ENCODE results near the gene GLDC. TPM values are rescaled to one million over a fixed set of nuclear protein-coding genes. Genes with fewer than 3 reads are reported as not detected.

GLDC gene
- total and polyA plus RNA-seq, 10 of the 15 experiments (the other 5 are each of a cell fraction or from before 2014, with no cell fraction given), result 33.1 to 165 (median 114) TPM

- peak; percentile 38 for ATAC-seq
- TF ChIP-seq ATF2 (IDR thresholded peaks at IDR 0.05; ENCODE audit: low read length) (no peak), JUND (IDR thresholded peaks at IDR 0.05; ENCODE audit: low read depth, low read length) (no peak), E4F1 (IDR thresholded peaks at IDR 0.05; ENCODE audit: borderline replicate concordance, partially characterized antibody) (no peak), CHD4 (IDR thresholded peaks at IDR 0.05) (no peak), HCFC1 (IDR thresholded peaks at IDR 0.05; ENCODE audit: low read length) (no peak), SUPT20H (IDR thresholded peaks at IDR 0.05; ENCODE audit: borderline replicate concordance, control insufficient read depth, low read depth, low read length) (no peak), KAT2A (conservative IDR thresholded peaks at IDR 0.05; ENCODE audit: control insufficient read depth, low read depth, low read length) (no peak), WRNIP1 (IDR thresholded peaks at IDR 0.05; ENCODE audit: borderline replicate concordance, low read depth, low read length) (no peak), JUNB (IDR thresholded peaks at IDR 0.05) (0 out of 2 replicates have a peak, but pooled peaks have one; percentile 4), PAX5 (IDR thresholded peaks at IDR 0.05; ENCODE audit: borderline replicate concordance, low read depth, low read length) (no peak), CBX5 (IDR thresholded peaks at IDR 0.05; ENCODE audit: low read depth) (no peak), MXI1 (IDR thresholded peaks at IDR 0.05; ENCODE audit: low read depth, low read length) (no peak), EGR1 (IDR thresholded peaks at IDR 0.05; ENCODE audit: borderline replicate concordance in 1 of 2, low read depth in 2 of 2, low read length in 2 of 2) (no peak), NBN (IDR thresholded peaks at IDR 0.05) (0 out of 2 replicates have a peak, but pooled peaks have one; percentile 9), NR2C2 (IDR thresholded peaks at IDR 0.05; ENCODE audit: borderline replicate concordance, control insufficient read depth, insufficient read length, low read depth) (no peak), POLR2AphosphoS2 (IDR thresholded peaks at IDR 0.05; ENCODE audit: low read depth, low read length) (no peak), TCF3 (IDR thresholded peaks at IDR 0.05; ENCODE audit: borderline replicate concordance, insufficient read depth, low read depth, low read length) (no peak), BACH1 (IDR thresholded peaks at IDR 0.05; ENCODE audit: borderline replicate concordance) (no peak), SIX5 (IDR thresholded peaks at IDR 0.05; ENCODE audit: low read depth, low read length, severe bottlenecking) (no peak), NFIC (IDR thresholded peaks at IDR 0.05; ENCODE audit: low read depth, low read length) (peak; percentile 40; the same call in 1 of the 2 replicates)
These were observed 14.4 kb downstream of the GLDC start for GRCh38 chr9:6631207-6631512.

More at GRCh38 chr9:6631207-6631512, 14.4 kb downstream of the GLDC start:
- CTCF ChIA-PET, result interaction anchor here (0.7 to 4.0 kb wide), 3 partner anchors 11 to 42 kb away, joined by 3 to 19 read pairs (median 4); no protein-coding TSS in a partner anchor
- RAD21 ChIA-PET (ENCODE audit: unreplicated experiment), result interaction anchor here (0.8 to 8.2 kb wide), 9 partner anchors 10 to 57 kb away, joined by 3 to 59 read pairs (median 4); no protein-coding TSS in a partner anchor
- Histone ChIP-seq H3K79me2 (ENCODE audit: control insufficient read depth, insufficient read depth, low read length) (peaks cover 14% of the 10 kb centered on the region), H3K9me3 (replicated peaks; ENCODE audit: control insufficient read depth, insufficient read depth, low read length) (no peaks in the 10 kb centered on the region), H3K4me1 (ENCODE audit: control insufficient read depth, insufficient read depth, low read length) (peaks cover 28% of the 10 kb centered on the region), H4K20me1 (ENCODE audit: control insufficient read depth, insufficient read depth) (no peaks in the 10 kb centered on the region), H2AFZ (ENCODE audit: control insufficient read depth, low read depth, low read length) (no peak overlapping the region; the same call in 1 of the 2 replicates), H3K36me3 (ENCODE audit: control insufficient read depth in 2 of 2, insufficient read depth in 2 of 2, low read length in 1 of 2) (peaks cover 0 to 4% of the 10 kb centered on the region in 2 experiments; a peak in 2 of 4 replicates), H3K27me3 (replicated peaks in 1 of 2; ENCODE audit: control insufficient read depth in 2 of 2, insufficient read depth in 2 of 2, low read length in 1 of 2) (no peaks in the 10 kb centered on the region), H3K27ac (ENCODE audit: control insufficient read depth, insufficient read depth) (peak overlapping the region; percentile 79), H3K4me2 (ENCODE audit: control insufficient read depth, insufficient read depth) (peak overlapping the region; percentile 11), H3K9ac (ENCODE audit: control insufficient read depth, insufficient read depth, low read length) (peak overlapping the region; percentile 59), H3K4me3 (no peak overlapping the region)
- intact Hi-C loops (cut with micrococcal nuclease; ENCODE audit: unreplicated experiment), result no loop called here
- FAIRE-seq (no peak), DNase-seq (ENCODE audit: low read depth, low spot score) (no peak)
- SMC1A ChIA-PET (ENCODE audit: uncharacterized antibody, unreplicated experiment), result interaction anchor here (0.6 to 3.4 kb wide), 10 partner anchors 11 to 711 kb away, joined by 3 to 37 read pairs (median 4); partner anchors contain the start of gene GLDC
- POLR2A ChIA-PET, result interaction anchor here (0.7 to 3.2 kb wide), 8 partner anchors 11 to 92 kb away, joined by 3 to 18 read pairs (median 3); partner anchors contain the start of gene GLDC
- no TSS peak for BruUV-seq (replicated peaks)
- 35% methylated on average over 4 of the region's 4 CpGs for WGBS (ENCODE audit: insufficient coverage, insufficient replicate concordance, low lambda C conversion rate, missing lambda C conversion rate)
- in situ Hi-C loops (cut with MboI), result no loop called here

Measured in GM12878 (cell line).